ENCODE data around the gene AUTS2. TPM values are rescaled to one million over a fixed set of nuclear protein-coding genes. Genes with fewer than 3 reads are reported as not detected.

The AUTS2 gene
- polyA plus RNA-seq, 3 donors, result 0.08 to 0.35 TPM; not detected in 1

GRCh38 chr7:69791739-69792138 is 193.5 kb downstream of the AUTS2 start:
- Mint-ChIP-seq H3K27ac (no peak overlapping the region), H3K27me3 (ENCODE audit: low read depth in 3 of 3) (no peaks in the 10 kb centered on the region), H3K4me3 (no peak overlapping the region), H3K9me3 (no peaks in the 10 kb centered on the region), H3K36me3 (no peaks in the 10 kb centered on the region), H3K4me1 (no peaks in the 10 kb centered on the region)
- Histone ChIP-seq H4K20me1 (ENCODE audit: insufficient read depth, low read length) (no peaks in the 10 kb centered on the region), H3K36me3 (replicated peaks in 1 of 2; ENCODE audit: control insufficient read depth in 1 of 2, insufficient read depth in 2 of 2, low read length in 2 of 2) (no peaks in the 10 kb centered on the region), H3K27me3 (ENCODE audit: control insufficient read depth in 2 of 2, insufficient read depth in 2 of 2, low read length in 2 of 2) (no peaks in the 10 kb centered on the region), H3K79me2 (ENCODE audit: insufficient read depth, low read length) (no peaks in the 10 kb centered on the region), H2AFZ (ENCODE audit: insufficient read depth, low read depth, low read length, poor library complexity, severe bottlenecking) (no peak overlapping the region), H3K27ac (ENCODE audit: low read depth in 1 of 2, low read length in 2 of 2) (no peak overlapping the region), H3K4me3 (replicated peaks in 1 of 3; ENCODE audit: low read depth in 2 of 3, low read length in 3 of 3) (no peak overlapping the region), H3K4me1 (ENCODE audit: control insufficient read depth in 1 of 2, insufficient read depth in 2 of 2, low read length in 2 of 2) (no peaks in the 10 kb centered on the region), H3K4me2 (replicated peaks; ENCODE audit: extremely low read depth, low read length, poor library complexity, severe bottlenecking) (no peak overlapping the region), H3K9me3 (replicated peaks in 1 of 2; ENCODE audit: control insufficient read depth in 1 of 2, insufficient read depth in 1 of 2, low read length in 2 of 2) (no peaks in the 10 kb centered on the region), H3K9ac (ENCODE audit: insufficient read depth, low read length, poor library complexity, severe bottlenecking) (no peak overlapping the region)
- TF ChIP-seq, protein P1, sequence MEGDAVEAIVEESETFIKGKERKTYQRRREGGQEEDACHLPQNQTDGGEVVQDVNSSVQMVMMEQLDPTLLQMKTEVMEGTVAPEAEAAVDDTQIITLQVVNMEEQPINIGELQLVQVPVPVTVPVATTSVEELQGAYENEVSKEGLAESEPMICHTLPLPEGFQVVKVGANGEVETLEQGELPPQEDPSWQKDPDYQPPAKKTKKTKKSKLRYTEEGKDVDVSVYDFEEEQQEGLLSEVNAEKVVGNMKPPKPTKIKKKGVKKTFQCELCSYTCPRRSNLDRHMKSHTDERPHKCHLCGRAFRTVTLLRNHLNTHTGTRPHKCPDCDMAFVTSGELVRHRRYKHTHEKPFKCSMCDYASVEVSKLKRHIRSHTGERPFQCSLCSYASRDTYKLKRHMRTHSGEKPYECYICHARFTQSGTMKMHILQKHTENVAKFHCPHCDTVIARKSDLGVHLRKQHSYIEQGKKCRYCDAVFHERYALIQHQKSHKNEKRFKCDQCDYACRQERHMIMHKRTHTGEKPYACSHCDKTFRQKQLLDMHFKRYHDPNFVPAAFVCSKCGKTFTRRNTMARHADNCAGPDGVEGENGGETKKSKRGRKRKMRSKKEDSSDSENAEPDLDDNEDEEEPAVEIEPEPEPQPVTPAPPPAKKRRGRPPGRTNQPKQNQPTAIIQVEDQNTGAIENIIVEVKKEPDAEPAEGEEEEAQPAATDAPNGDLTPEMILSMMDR (IDR thresholded peaks at IDR 0.05), result no peak
- WGBS (ENCODE audit: insufficient coverage), result no CpG with 5 or more reads among the region's 1 CpG
- DNase-seq, result no peak
- intact Hi-C loops (cut with micrococcal nuclease), result no loop called here

GRCh38 chr7:69795932-69796331 is 197.7 kb downstream of the AUTS2 start:
- no peak overlapping the region for H2AFZ ChIP-seq (ENCODE audit: insufficient read depth, low read depth, low read length, poor library complexity, severe bottlenecking)
- DNase-seq, result no peak
- H3K9ac ChIP-seq (ENCODE audit: insufficient read depth, low read length, poor library complexity, severe bottlenecking), result no peak overlapping the region
- no peak overlapping the region for H3K4me3 ChIP-seq (replicated peaks in 1 of 3; ENCODE audit: low read depth in 2 of 3, low read length in 3 of 3)
- no peak overlapping the region for H3K27ac ChIP-seq (ENCODE audit: low read depth in 1 of 2, low read length in 2 of 2)
- H3K36me3 ChIP-seq (replicated peaks in 1 of 2; ENCODE audit: control insufficient read depth in 1 of 2, insufficient read depth in 2 of 2, low read length in 2 of 2), result no peaks in the 10 kb centered on the region
- Mint-ChIP-seq H3K9me3 (no peaks in the 10 kb centered on the region), H3K27me3 (ENCODE audit: low read depth in 3 of 3) (no peaks in the 10 kb centered on the region), H3K4me3 (no peak overlapping the region), H3K4me1 (no peaks in the 10 kb centered on the region), H3K36me3 (no peaks in the 10 kb centered on the region), H3K27ac (no peak overlapping the region)
- H3K4me2 ChIP-seq (replicated peaks; ENCODE audit: extremely low read depth, low read length, poor library complexity, severe bottlenecking), result no peak overlapping the region
- no peaks in the 10 kb centered on the region for H3K27me3 ChIP-seq (ENCODE audit: control insufficient read depth in 2 of 2, insufficient read depth in 2 of 2, low read length in 2 of 2)
- H4K20me1 ChIP-seq (ENCODE audit: insufficient read depth, low read length), result no peaks in the 10 kb centered on the region
- H3K4me1 ChIP-seq (ENCODE audit: control insufficient read depth in 1 of 2, insufficient read depth in 2 of 2, low read length in 2 of 2), result no peaks in the 10 kb centered on the region
- H3K79me2 ChIP-seq (ENCODE audit: insufficient read depth, low read length), result no peaks in the 10 kb centered on the region
- intact Hi-C loops (cut with micrococcal nuclease), result no loop called here
- WGBS (ENCODE audit: insufficient coverage), result 45% methylated on average over 1 of the region's 5 CpGs
- TF ChIP-seq, protein P1 (IDR thresholded peaks at IDR 0.05), result no peak
- H3K9me3 ChIP-seq (replicated peaks in 1 of 2; ENCODE audit: control insufficient read depth in 1 of 2, insufficient read depth in 1 of 2, low read length in 2 of 2), result no peaks in the 10 kb centered on the region

Measured in CD14-positive monocyte (primary cell).